Stimulated activated CD4-positive, alpha-beta T cell treated with anti-CD3 and anti-CD28 coated beads, Interleukin-2, amount 100 ng/mL, for 4 hours (primary cell): ENCODE measurements around the gene SAMD7.

Experiments
- DNase-seq: peaks from one replicate; pipeline ENCODE4 v3.0.0-alpha.2; 2020; ENCODE audit warnings: low read depth

Gene SAMD7

DNA sequence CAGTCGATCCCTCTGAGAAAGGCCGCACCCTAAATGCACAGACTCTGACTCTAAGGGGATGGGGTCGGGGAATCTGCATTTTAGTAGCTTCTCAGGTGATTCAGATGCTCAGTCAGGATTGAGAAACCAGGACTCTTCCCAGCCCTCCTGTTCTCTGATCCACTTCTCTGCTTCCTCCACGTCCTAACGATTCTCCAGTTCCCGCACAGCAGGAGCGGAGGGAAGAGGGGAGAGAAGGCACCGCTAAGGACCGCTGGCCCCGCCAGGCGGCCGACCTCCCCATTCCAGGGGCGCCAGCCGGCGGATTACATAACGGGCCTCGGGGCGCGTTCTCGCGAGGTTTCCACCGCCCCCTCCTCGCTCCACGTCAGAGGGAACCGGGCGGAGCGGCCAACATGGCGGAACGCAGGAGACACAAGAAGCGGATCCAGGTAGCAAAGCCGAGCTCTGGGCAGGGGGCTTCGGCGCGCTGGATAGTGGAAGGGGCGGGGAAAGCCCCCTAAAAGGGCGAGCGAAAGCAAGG, 55.1 kb downstream of the SAMD7 start, which contains the start of gene SEC62:
SEC62 (plus strand) TSS at position 380 of the 523 bp plus-strand sequence; CDS start at position 396, 16 bp downstream.
- DNase-seq: peak; percentile 95

- DNase-seq: no peak
These were observed 55.9 kb downstream of the SAMD7 start for GRCh38 chr3:169966951-169967915.

DNA sequence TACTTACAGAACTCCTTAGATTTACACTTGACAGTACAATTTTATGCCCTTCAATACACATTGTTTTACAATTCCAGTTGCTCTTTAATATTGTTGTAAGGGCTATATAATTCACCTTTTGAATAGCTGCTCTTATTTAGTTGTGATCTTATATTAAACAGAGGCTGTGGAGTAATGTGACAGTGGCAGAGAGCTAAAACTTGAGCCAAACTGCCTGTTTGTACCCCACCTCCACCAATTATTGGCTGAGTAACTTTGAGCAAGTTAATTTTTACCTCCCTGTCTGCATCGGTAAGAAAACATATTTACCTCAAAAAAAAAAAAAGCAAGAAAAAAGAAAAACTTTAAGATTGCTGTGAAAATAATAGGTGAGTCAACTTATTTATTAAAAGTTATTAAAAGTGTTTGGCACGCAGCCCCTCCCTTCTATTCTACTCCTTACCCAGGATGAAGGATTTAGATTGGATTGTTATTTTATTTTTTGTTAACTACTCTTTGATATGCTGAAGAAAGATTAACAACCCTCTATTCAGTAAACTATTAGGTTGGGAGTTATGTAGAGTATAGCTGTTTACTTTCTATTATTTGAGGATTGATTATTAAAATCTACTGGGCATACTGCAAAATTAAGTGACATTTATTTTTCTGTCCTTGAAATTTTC, 57.0 kb downstream of the SAMD7 start:
- no peak for DNase-seq

GRCh38 chr3:169969174-169970095, 58.1 kb downstream of the SAMD7 start:
- DNase-seq: no peak

DNA sequence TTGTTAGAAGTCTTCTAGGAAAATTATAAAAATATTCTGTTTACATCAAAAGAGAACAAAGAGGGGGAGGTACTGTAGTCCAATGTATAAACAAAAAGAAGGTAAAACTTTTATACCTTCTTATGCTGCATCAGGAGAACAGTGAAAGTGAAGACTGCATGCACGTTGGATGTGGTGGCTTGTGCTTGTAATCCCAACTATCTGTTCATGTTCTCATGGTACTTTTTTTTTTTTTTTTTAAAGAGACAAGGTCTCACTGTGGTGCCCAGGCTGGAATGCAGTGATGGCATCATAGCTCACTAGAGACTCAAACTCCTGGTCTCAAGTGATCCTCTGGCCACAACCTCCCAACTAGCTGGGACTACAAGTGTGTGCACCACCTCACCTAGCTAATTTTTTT, 59.5 kb downstream of the SAMD7 start:
- DNase-seq: no peak

GRCh38 chr3:169971522-169971921, 60.1 kb downstream of the SAMD7 start:
- DNase-seq: no peak

GRCh38 chr3:169980055-169980454, 68.7 kb downstream of the SAMD7 start:
- DNase-seq: no peak

GRCh38 chr3:169984292-169984691, 72.9 kb downstream of the SAMD7 start:
- no peak for DNase-seq
